COR-L47 (cell line): ENCODE data around the gene VPS54.

Experiments used
- DNase-seq: peaks from one replicate; lab custom pipeline; 2025; lab: John Stamatoyannopoulos, UW

VPS54 gene

DNA sequence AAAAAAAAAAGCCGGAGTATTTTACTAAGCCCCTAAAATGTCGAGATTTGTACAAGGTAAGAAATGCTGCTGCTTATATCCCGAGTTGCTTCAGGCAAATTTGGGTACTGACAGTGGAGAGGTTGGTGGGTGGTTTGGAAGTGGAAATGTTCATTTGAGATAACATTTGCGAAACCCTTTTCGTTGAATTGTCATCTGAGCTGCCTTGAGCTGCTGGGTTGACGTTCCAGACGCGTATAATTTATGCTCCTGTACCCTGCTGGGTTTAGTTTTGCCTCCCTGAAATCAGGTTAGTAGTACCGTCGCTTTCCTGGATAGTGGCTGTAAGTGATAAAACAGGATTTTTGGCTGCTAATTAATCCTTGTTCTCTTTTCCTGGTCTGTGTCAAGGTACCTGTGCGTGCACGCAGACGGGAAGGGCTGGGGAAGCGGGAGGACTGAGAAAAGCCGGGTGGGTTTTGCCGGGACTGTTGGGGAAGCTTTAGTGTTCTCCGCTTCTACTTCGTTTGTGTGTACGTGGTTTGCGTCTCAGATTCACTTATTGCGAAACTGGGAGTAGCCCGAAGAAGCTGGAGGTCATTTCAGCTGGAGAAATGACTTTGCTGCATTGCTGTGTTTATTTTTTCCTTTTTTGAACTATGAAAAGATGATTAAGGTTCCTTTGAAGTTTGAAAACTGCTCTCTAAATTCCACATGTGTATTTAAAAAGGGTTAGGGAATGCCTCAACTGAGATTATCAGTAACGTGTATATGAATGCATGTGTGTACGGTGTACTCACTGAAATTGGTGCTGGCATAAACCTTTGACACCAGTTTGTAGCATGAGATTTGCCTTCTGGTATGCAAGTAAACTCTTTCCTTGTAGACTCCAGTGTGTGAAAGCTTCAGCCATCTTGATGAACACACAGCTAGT, 176.8 kb downstream of the VPS54 start:
- DNase-seq: no peak
